ENCODE data around the gene CROT. TPM values are rescaled to one million over a fixed set of nuclear protein-coding genes. Genes with fewer than 3 reads are reported as not detected.
A peak's percentile ranks its signal among the peaks of the same experiment; 100 is the strongest.

Gene CROT
- total RNA-seq, 1 donor from 2014 or later = 53.4 TPM

- no peak overlapping the region for H2AFZ ChIP-seq (replicated peaks)
- H3K9me3 ChIP-seq (ENCODE audit: low read depth) = no peaks in the 10 kb centered on the region
- H3K27me3 ChIP-seq = no peaks in the 10 kb centered on the region
- H3K4me1 ChIP-seq = peaks cover 15% of the 10 kb centered on the region
- TF ChIP-seq CTCF (IDR thresholded peaks at IDR 0.05) (no peak), EZH2phosphoT487 (IDR thresholded peaks at IDR 0.05) (no peak), EZH2 (IDR thresholded peaks at IDR 0.05) (no peak)
- peaks cover 2% of the 10 kb centered on the region for H3K27me3 Mint-ChIP-seq (ENCODE audit: insufficient read depth, low read depth)
- H4K20me1 ChIP-seq (ENCODE audit: low read depth) = no peaks in the 10 kb centered on the region
- peaks cover 27% of the 10 kb centered on the region for H3K36me3 Mint-ChIP-seq
- H3K36me3 ChIP-seq = peaks cover 4% of the 10 kb centered on the region
- peaks cover 13% of the 10 kb centered on the region for H3F3A ChIP-seq (ENCODE audit: low read depth)
- no peaks in the 10 kb centered on the region for H3K79me2 ChIP-seq (ENCODE audit: low read depth)
- H3K4me1 Mint-ChIP-seq = no peaks in the 10 kb centered on the region
- H3K27ac ChIP-seq = no peak overlapping the region
- no peak overlapping the region for H3K4me3 ChIP-seq
- H3K27ac Mint-ChIP-seq = no peak overlapping the region
- H3K4me2 ChIP-seq = no peak overlapping the region
- no peak overlapping the region for H3K9ac ChIP-seq
- peaks cover 15% of the 10 kb centered on the region for H3K9me3 Mint-ChIP-seq
- no peak for DNase-seq (ENCODE audit: low spot score)
- H3K4me3 Mint-ChIP-seq = no peak overlapping the region
These were observed 15.9 kb downstream of the CROT start for GRCh38 chr7:87361320-87361719.

- H3K27me3 ChIP-seq = no peaks in the 10 kb centered on the region
- H3K4me3 Mint-ChIP-seq = no peak overlapping the region
- H3K36me3 ChIP-seq = peaks cover 5% of the 10 kb centered on the region
- peaks cover 16% of the 10 kb centered on the region for H3K36me3 Mint-ChIP-seq
- peaks cover 15% of the 10 kb centered on the region for H3K4me1 ChIP-seq
- H3F3A ChIP-seq (ENCODE audit: low read depth) = peaks cover 13% of the 10 kb centered on the region
- no peak overlapping the region for H3K27ac ChIP-seq
- H3K27me3 Mint-ChIP-seq (ENCODE audit: insufficient read depth, low read depth) = no peaks in the 10 kb centered on the region
- peaks cover 9% of the 10 kb centered on the region for H3K9me3 Mint-ChIP-seq
- no peaks in the 10 kb centered on the region for H3K4me1 Mint-ChIP-seq
- no peak overlapping the region for H3K9ac ChIP-seq
- TF ChIP-seq EZH2phosphoT487 (IDR thresholded peaks at IDR 0.05) = no peak
- no peak for TF ChIP-seq EZH2 (IDR thresholded peaks at IDR 0.05)
- TF ChIP-seq CTCF (IDR thresholded peaks at IDR 0.05) = no peak
- DNase-seq (ENCODE audit: low spot score) = no peak
- H3K4me2 ChIP-seq = no peak overlapping the region
- H2AFZ ChIP-seq (replicated peaks) = no peak overlapping the region
- no peaks in the 10 kb centered on the region for H3K79me2 ChIP-seq (ENCODE audit: low read depth)
- H3K9me3 ChIP-seq (ENCODE audit: low read depth) = no peaks in the 10 kb centered on the region
- H3K27ac Mint-ChIP-seq = no peak overlapping the region
- H3K4me3 ChIP-seq = no peak overlapping the region
- H4K20me1 ChIP-seq (ENCODE audit: low read depth) = no peaks in the 10 kb centered on the region
These were observed 17.9 kb downstream of the CROT start for GRCh38 chr7:87363342-87363741.

GRCh38 chr7:87364246-87364645 is 18.8 kb downstream of the CROT start:
- H3K9ac ChIP-seq = no peak overlapping the region
- H3K36me3 ChIP-seq = peaks cover 5% of the 10 kb centered on the region
- H3K9me3 Mint-ChIP-seq = peaks cover 3% of the 10 kb centered on the region
- no peak overlapping the region for H3K4me3 ChIP-seq
- H3K9me3 ChIP-seq (ENCODE audit: low read depth) = no peaks in the 10 kb centered on the region
- no peaks in the 10 kb centered on the region for H3K79me2 ChIP-seq (ENCODE audit: low read depth)
- TF ChIP-seq EZH2 (IDR thresholded peaks at IDR 0.05) (no peak), CTCF (IDR thresholded peaks at IDR 0.05) (no peak), EZH2phosphoT487 (IDR thresholded peaks at IDR 0.05) (no peak)
- H3K27me3 Mint-ChIP-seq (ENCODE audit: insufficient read depth, low read depth) = no peaks in the 10 kb centered on the region
- peaks cover 11% of the 10 kb centered on the region for H3K36me3 Mint-ChIP-seq
- H3K4me3 Mint-ChIP-seq = no peak overlapping the region
- H3K27ac Mint-ChIP-seq = no peak overlapping the region
- H3K27me3 ChIP-seq = no peaks in the 10 kb centered on the region
- H3K27ac ChIP-seq = peak overlapping the region; percentile 72
- no peaks in the 10 kb centered on the region for H3K4me1 Mint-ChIP-seq
- no peak for DNase-seq (ENCODE audit: low spot score)
- no peak overlapping the region for H2AFZ ChIP-seq (replicated peaks)
- peaks cover 15% of the 10 kb centered on the region for H3K4me1 ChIP-seq
- peak overlapping the region; percentile 36 for H3K4me2 ChIP-seq
- H3F3A ChIP-seq (ENCODE audit: low read depth) = peaks cover 13% of the 10 kb centered on the region
- H4K20me1 ChIP-seq (ENCODE audit: low read depth) = no peaks in the 10 kb centered on the region

Measured in neural progenitor cell (in vitro differentiated cells).